Mucosa of descending colon (tissue), 3 donors: ENCODE measurements around the gene FGFRL1. TPM values are rescaled to one million over a fixed set of nuclear protein-coding genes. Genes with fewer than 3 reads are reported as not detected.

ENCODE experiments used
- ATAC-seq: fragments of 200-7000 bp; cut with Tn5 transposase; one replicate; pipeline ENCODE4 v1.9.1; 2020; ENCODE audit warnings: mild to moderate bottlenecking, moderate library complexity
- DNase-seq, 3 donors: peaks; one replicate each; pipeline ENCODE4 v3.0.0-alpha.2; 2020
- H3K36me3 ChIP-seq: fragments of 200-600 bp; one replicate; pipeline ENCODE4 v1.8.0; 2021; ENCODE audit warnings: low read depth, mild to moderate bottlenecking
- H3K4me1 ChIP-seq: fragments of 200-600 bp; one replicate; pipeline ENCODE4 v1.8.0; 2021; ENCODE audit warnings: low read depth, mild to moderate bottlenecking
- H3K4me3 ChIP-seq: fragments of 200-600 bp; one replicate; pipeline ENCODE4 v1.8.0; 2021; ENCODE audit warnings: mild to moderate bottlenecking
- H3K9me3 ChIP-seq: fragments of 200-600 bp; one replicate; pipeline ENCODE4 v1.8.0; 2021; ENCODE audit warnings: mild to moderate bottlenecking
- intact Hi-C, 2 donors: fragments of 100-400 bp; cut with DNase I in 1 of 2; cut with micrococcal nuclease in 1 of 2; formaldehyde crosslinking; loops; one replicate each; pipeline versions ENCODE4 v1.11.0 to v1.11.1; 2022; cut with DNase I, micrococcal nuclease
- total RNA-seq, 3 donors: library from RNA; stranded (reverse); fragmentation: NEBNext Ultra II Directional in 2 of 3; extraction: Animal tissue kit (Norgen Biotek cat#: 25700) in 2 of 3; gene quantifications; one replicate each; pipeline versions ENCODE4 v1.2.1 to v1.2.4, GENCODE V29; 2021 to 2023
- TF ChIP-seq, protein P1 (sequence below): fragments of 200-600 bp; IDR thresholded peaks from one replicate; pipeline ENCODE4 v1.8.0; 2022; ENCODE audit warnings: antibody characterized with exemption, mild to moderate bottlenecking
- donor health status: DM: no; HTN: no; CAD: no; lungs with moderate emphysema.
- donor health status: DM: no; HTN: no; CAD: no.
- donor health status: DM: no; HTN: yes; CAD: no.

The FGFRL1 gene
- total RNA-seq, 3 donors from 2014 or later: 14.7 to 19.3 (median 16.9) TPM

GRCh38 chr4:1018147-1019020 is 7.0 kb downstream of the FGFRL1 start:
- H3K9me3 ChIP-seq: no peaks in the 10 kb centered on the region
- H3K4me1 ChIP-seq: peaks cover 14% of the 10 kb centered on the region
- DNase-seq (no peak), ATAC-seq (no peak)
- H3K36me3 ChIP-seq: no peaks in the 10 kb centered on the region
- no peak overlapping the region for H3K4me3 ChIP-seq
- intact Hi-C loops: no loop called here
- TF ChIP-seq, protein P1, sequence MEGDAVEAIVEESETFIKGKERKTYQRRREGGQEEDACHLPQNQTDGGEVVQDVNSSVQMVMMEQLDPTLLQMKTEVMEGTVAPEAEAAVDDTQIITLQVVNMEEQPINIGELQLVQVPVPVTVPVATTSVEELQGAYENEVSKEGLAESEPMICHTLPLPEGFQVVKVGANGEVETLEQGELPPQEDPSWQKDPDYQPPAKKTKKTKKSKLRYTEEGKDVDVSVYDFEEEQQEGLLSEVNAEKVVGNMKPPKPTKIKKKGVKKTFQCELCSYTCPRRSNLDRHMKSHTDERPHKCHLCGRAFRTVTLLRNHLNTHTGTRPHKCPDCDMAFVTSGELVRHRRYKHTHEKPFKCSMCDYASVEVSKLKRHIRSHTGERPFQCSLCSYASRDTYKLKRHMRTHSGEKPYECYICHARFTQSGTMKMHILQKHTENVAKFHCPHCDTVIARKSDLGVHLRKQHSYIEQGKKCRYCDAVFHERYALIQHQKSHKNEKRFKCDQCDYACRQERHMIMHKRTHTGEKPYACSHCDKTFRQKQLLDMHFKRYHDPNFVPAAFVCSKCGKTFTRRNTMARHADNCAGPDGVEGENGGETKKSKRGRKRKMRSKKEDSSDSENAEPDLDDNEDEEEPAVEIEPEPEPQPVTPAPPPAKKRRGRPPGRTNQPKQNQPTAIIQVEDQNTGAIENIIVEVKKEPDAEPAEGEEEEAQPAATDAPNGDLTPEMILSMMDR: no peak

GRCh38 chr4:1019320-1019719 is 7.9 kb downstream of the FGFRL1 start:
- TF ChIP-seq, protein P1: no peak
- H3K4me3 ChIP-seq: no peak overlapping the region
- no peaks in the 10 kb centered on the region for H3K36me3 ChIP-seq
- peaks cover 14% of the 10 kb centered on the region for H3K4me1 ChIP-seq
- ATAC-seq (no peak), DNase-seq (no peak)
- intact Hi-C loops: no loop called here
- no peaks in the 10 kb centered on the region for H3K9me3 ChIP-seq

DNA sequence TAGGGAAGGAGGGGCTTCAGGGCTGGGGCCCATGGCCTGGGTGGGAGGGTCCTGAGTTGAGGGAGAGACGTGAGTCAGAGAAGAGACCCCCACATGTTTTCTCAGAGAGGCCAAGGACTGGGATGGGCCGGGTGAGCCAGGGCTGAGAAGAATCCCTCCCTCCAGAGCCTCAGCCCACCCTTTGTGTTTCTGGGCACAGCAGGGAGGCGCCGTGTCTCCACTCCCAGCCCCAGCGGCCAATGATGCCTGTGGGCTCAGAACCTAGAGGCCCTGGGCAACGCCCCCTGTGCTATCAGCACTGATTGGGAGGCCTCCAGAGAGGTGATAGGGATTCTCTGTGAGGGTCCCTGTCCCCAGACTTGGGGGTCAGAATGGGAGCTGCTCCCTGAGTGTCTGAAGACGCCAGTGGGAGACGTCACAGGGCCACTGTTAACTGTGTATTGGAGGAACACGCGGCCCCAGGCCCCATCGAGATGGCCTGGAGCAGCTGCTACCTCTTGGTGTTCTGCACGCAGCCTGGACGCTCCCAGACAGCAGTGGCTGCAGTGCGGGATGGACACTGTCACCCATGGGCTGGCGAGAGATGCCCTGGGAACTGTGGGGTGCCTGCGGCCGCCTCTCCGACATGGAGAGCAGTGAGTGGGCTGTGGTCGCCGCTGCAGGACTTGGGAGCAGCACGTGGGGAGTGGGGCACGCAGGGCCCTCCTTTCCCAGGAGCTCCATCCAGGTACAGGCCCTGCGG is 8.5 kb downstream of the FGFRL1 start:
- TF ChIP-seq, protein P1: no peak
- Histone ChIP-seq H3K36me3 (no peaks in the 10 kb centered on the region), H3K4me3 (no peak overlapping the region), H3K9me3 (no peaks in the 10 kb centered on the region), H3K4me1 (peaks cover 14% of the 10 kb centered on the region)
- ATAC-seq (no peak), DNase-seq (no peak)
- intact Hi-C loops: no loop called here

DNA sequence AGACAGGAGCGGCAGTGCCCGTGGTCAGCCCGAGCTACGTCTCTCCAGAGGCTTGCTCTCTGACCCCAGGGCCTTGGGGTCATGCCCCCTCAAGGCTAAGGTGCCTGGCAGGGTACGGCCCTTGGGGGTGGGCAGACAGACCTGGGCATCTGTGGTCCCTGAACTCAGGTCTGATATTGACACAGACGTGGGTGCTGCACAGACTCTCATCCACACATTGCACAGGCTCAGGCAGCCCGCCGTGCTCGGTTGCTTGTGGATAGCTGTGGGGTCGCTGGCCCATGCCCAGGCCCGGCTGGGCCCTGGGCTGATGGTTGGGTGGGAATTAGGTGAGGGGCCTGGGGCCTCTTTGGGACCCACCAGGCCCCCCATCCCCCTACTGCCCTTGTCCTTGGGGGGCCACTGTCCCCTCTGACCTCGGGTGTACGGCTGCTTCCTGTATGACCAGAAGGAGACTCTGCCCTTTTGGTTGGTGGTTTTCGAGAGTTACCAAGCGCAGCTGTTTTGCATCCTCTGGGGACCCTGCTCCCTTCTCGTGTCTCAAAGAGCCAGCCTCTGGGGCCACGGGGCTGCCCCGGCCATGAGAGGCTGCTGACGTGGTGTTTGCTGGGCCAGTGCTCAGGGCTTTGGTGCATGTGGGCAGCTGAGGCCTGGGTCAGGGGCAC is 10.1 kb downstream of the FGFRL1 start:
- H3K4me3 ChIP-seq: no peak overlapping the region
- no peaks in the 10 kb centered on the region for H3K9me3 ChIP-seq
- H3K36me3 ChIP-seq: no peaks in the 10 kb centered on the region
- peaks cover 14% of the 10 kb centered on the region for H3K4me1 ChIP-seq
- ATAC-seq (peak; percentile 6), DNase-seq (no peak)
- intact Hi-C loops: no loop called here
- TF ChIP-seq, protein P1: no peak

- intact Hi-C loops: no loop called here
Measured at GRCh38 chr4:1022051-1022738, 10.8 kb downstream of the FGFRL1 start.

More at GRCh38 chr4:1022051-1022738, 10.8 kb downstream of the FGFRL1 start:
- DNase-seq (no peak), ATAC-seq (peak; percentile 39)
- no peaks in the 10 kb centered on the region for H3K36me3 ChIP-seq
- TF ChIP-seq, protein P1: no peak
- H3K9me3 ChIP-seq: no peaks in the 10 kb centered on the region
- H3K4me3 ChIP-seq: no peak overlapping the region
- H3K4me1 ChIP-seq: peaks cover 14% of the 10 kb centered on the region
